ENCODE measurements around the gene EQTN. TPM values are rescaled to one million over a fixed set of nuclear protein-coding genes. Genes with fewer than 3 reads are reported as not detected.

The EQTN gene
- total and polyA plus RNA-seq, 11 donors, result not detected

DNA sequence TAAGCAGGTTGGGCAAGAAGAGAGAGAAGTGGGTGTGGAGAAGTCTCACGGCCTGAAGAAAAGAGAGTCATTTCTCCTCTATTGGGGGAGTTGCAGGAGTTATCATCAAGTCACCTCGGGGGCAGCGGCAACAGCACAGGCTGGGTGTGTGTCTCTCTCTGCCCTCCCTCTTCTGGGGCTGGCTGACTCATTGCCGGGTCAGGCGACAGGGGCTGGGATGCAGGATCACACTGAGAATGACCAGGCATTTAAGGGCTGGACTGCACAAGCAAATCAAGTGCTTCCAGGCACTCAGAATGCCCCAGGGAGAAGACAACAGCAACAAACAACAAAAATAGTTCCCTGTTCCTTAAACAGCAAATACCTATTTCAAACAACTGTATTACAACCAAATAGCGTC is 6.3 kb upstream of the EQTN start:
- H3K27me3 ChIP-seq, result no peaks in the 10 kb centered on the region
- H3K9me3 ChIP-seq, result no peaks in the 10 kb centered on the region
- H3K4me1 ChIP-seq, result no peaks in the 10 kb centered on the region
- DNase-seq (no peak), ATAC-seq (peak in 1 of 4 donors; percentile 31)
- H3K4me3 ChIP-seq, result no peak overlapping the region
- no peaks in the 10 kb centered on the region for H3K36me3 ChIP-seq
- no peak for TF ChIP-seq POLR2A (IDR thresholded peaks at IDR 0.05)
- TF ChIP-seq, protein P1, sequence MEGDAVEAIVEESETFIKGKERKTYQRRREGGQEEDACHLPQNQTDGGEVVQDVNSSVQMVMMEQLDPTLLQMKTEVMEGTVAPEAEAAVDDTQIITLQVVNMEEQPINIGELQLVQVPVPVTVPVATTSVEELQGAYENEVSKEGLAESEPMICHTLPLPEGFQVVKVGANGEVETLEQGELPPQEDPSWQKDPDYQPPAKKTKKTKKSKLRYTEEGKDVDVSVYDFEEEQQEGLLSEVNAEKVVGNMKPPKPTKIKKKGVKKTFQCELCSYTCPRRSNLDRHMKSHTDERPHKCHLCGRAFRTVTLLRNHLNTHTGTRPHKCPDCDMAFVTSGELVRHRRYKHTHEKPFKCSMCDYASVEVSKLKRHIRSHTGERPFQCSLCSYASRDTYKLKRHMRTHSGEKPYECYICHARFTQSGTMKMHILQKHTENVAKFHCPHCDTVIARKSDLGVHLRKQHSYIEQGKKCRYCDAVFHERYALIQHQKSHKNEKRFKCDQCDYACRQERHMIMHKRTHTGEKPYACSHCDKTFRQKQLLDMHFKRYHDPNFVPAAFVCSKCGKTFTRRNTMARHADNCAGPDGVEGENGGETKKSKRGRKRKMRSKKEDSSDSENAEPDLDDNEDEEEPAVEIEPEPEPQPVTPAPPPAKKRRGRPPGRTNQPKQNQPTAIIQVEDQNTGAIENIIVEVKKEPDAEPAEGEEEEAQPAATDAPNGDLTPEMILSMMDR (IDR thresholded peaks at IDR 0.05), result no peak
- WGBS, 4 donors, result 29 to 45% (median 33%) methylated on average over 5 to 6 of the region's 6 CpGs
- no peak overlapping the region for H3K27ac ChIP-seq
- intact Hi-C loops (cut with DNase I), result no loop called here

DNA sequence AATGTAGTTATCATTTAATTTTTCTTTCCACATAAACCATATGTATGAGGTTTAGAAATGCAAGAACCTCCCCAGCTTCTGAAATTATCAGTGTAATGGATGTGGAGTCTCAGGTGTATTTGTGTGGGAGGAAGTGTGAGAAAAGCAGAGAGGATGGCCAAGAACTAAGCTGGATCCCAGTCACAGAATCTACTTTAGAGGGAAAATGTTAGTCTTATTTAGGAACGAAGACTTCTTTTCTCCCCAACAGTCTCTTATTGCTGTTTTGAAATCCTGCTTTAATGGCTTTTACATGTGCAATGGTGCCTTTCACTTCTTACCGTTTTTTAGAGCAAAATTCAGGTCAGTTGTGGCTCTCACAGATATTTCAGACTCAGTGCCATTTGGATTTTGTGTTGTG is 3.0 kb downstream of the EQTN start:
- H3K27me3 ChIP-seq, result no peaks in the 10 kb centered on the region
- TF ChIP-seq, protein P1 (IDR thresholded peaks at IDR 0.05), result no peak
- TF ChIP-seq POLR2A (IDR thresholded peaks at IDR 0.05), result no peak
- H3K4me3 ChIP-seq, result no peak overlapping the region
- H3K27ac ChIP-seq, result no peak overlapping the region
- H3K36me3 ChIP-seq, result no peaks in the 10 kb centered on the region
- 48 to 71% (median 65%) methylated on average over 2 of the region's 2 CpGs for WGBS, 4 donors
- no peaks in the 10 kb centered on the region for H3K4me1 ChIP-seq
- no peaks in the 10 kb centered on the region for H3K9me3 ChIP-seq
- intact Hi-C loops (cut with DNase I), result loop anchor here in 1 of 10 donors (10.0 kb wide), 1 partner anchor 59 kb away; no protein-coding TSS in a partner anchor
- DNase-seq (no peak), ATAC-seq (no peak)

DNA sequence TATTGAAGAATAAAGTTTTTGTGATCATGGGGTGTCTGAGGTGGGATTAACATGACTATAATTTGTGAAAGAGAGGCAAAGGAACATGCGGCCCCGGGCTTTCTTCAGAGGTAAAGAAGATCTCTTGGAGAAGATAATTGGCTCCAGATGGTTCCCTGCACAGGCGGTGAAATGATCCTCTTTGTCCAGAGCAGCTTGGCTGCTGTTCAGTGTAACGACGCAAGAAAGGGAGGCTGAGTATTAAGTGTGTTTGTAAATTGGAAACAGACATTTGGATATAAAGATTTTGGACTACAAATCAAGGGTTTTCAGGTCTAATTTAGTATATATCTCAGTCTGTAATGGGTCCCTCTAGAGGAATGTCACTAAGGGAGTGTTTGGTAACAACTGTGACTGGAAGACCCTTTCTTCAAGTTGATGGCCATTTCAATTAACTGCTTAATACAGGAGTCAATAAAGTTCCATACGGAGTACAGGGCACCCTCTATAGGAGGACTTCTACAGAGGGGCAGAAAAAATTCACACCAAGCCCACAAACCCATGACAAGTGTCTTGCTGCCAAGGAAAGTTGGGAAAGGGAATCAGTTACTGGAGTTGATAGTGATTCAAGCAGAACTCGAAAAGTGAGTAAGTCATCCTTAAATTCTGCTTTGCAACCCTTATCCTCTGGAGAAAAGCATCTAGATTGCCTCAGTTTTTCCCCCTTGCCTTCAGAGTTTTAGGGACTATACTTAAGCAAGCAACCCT is 4.1 kb downstream of the EQTN start:
- no peaks in the 10 kb centered on the region for H3K4me1 ChIP-seq
- intact Hi-C loops (cut with DNase I), result loop anchor here in 1 of 10 donors (10.0 kb wide), 1 partner anchor 58 kb away; no protein-coding TSS in a partner anchor
- 68 to 79% (median 71%) methylated on average over 7 of the region's 7 CpGs for WGBS, 4 donors
- DNase-seq (no peak), ATAC-seq (no peak)
- TF ChIP-seq, protein P1 (IDR thresholded peaks at IDR 0.05), result no peak
- TF ChIP-seq POLR2A (IDR thresholded peaks at IDR 0.05), result no peak
- no peaks in the 10 kb centered on the region for H3K27me3 ChIP-seq
- H3K36me3 ChIP-seq, result no peaks in the 10 kb centered on the region
- no peak overlapping the region for H3K27ac ChIP-seq
- no peaks in the 10 kb centered on the region for H3K9me3 ChIP-seq
- no peak overlapping the region for H3K4me3 ChIP-seq

DNA sequence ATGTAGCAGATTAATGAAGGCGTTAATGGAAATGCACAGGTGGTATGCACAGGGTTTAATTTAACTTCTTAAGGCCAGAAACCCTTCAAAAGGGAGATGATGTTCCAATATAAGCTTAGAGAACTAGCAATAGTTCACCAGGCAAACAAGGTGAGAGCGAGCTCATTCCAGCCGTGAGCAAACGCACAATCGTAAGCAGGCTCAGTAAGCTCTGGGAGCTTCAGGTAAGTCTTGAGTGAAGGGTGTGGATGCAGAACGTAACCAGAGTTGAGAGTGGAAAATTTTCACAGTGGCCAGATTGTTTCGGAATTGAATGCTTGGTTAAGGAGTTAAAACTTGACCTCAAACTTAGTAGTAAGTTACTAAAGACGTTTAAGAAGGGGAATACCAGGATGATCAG is 5.7 kb downstream of the EQTN start:
- WGBS, 4 donors, result 83 to 88% (median 84%) methylated on average over 8 of the region's 8 CpGs
- no peak overlapping the region for H3K27ac ChIP-seq
- TF ChIP-seq, protein P1 (IDR thresholded peaks at IDR 0.05), result no peak
- no peak for TF ChIP-seq POLR2A (IDR thresholded peaks at IDR 0.05)
- DNase-seq (no peak), ATAC-seq (no peak)
- H3K4me3 ChIP-seq, result no peak overlapping the region
- no peaks in the 10 kb centered on the region for H3K27me3 ChIP-seq
- no peaks in the 10 kb centered on the region for H3K4me1 ChIP-seq
- H3K36me3 ChIP-seq, result no peaks in the 10 kb centered on the region
- H3K9me3 ChIP-seq, result no peaks in the 10 kb centered on the region
- intact Hi-C loops (cut with DNase I), result loop anchor here in 1 of 10 donors (10.0 kb wide), 1 partner anchor 56 kb away; no protein-coding TSS in a partner anchor

Measured in heart left ventricle (tissue), 16 donors.